ENCODE results near the gene PPP1R27. TPM values are rescaled to one million over a fixed set of nuclear protein-coding genes. Genes with fewer than 3 reads are reported as not detected.

Gene PPP1R27
- total RNA-seq, 4 donors from 2014 or later = 2.6 TPM; not detected in 3

- Histone ChIP-seq H3K9me3 (no peaks in the 10 kb centered on the region), H3K4me1 (peaks cover 0 to 41% (median 6%) of the 10 kb centered on the region in 4 donors), H3K4me3 (no peak overlapping the region), H3K36me3 (peaks cover 0 to 46% (median 0%) of the 10 kb centered on the region in 3 donors), H3K27ac (no peak overlapping the region), H3K27me3 (no peaks in the 10 kb centered on the region)
- no peak for TF ChIP-seq EP300 (IDR thresholded peaks at IDR 0.05)
- TF ChIP-seq POLR2A (IDR thresholded peaks at IDR 0.05) = no peak
- TF ChIP-seq, protein P1, sequence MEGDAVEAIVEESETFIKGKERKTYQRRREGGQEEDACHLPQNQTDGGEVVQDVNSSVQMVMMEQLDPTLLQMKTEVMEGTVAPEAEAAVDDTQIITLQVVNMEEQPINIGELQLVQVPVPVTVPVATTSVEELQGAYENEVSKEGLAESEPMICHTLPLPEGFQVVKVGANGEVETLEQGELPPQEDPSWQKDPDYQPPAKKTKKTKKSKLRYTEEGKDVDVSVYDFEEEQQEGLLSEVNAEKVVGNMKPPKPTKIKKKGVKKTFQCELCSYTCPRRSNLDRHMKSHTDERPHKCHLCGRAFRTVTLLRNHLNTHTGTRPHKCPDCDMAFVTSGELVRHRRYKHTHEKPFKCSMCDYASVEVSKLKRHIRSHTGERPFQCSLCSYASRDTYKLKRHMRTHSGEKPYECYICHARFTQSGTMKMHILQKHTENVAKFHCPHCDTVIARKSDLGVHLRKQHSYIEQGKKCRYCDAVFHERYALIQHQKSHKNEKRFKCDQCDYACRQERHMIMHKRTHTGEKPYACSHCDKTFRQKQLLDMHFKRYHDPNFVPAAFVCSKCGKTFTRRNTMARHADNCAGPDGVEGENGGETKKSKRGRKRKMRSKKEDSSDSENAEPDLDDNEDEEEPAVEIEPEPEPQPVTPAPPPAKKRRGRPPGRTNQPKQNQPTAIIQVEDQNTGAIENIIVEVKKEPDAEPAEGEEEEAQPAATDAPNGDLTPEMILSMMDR (IDR thresholded peaks at IDR 0.05) = no peak
- WGBS, 2 donors = 88 to 90% methylated on average over 26 to 32 of the region's 33 CpGs
- no peak for DNase-seq (ENCODE audit: low spot score in 2 of 2)
Measured at GRCh38 chr17:81823820-81824550, 10.9 kb downstream of the PPP1R27 start.

GRCh38 chr17:81822996-81823819 lies 11.6 kb downstream of the PPP1R27 start:
- H3K4me1 ChIP-seq = peaks cover 0 to 33% (median 3%) of the 10 kb centered on the region in 4 donors
- no peaks in the 10 kb centered on the region for H3K27me3 ChIP-seq
- peak overlapping the region in 1 of 4 donors; percentile 7 for H3K27ac ChIP-seq
- TF ChIP-seq, protein P1 (IDR thresholded peaks at IDR 0.05) = no peak
- TF ChIP-seq EP300 (IDR thresholded peaks at IDR 0.05) (no peak), POLR2A (IDR thresholded peaks at IDR 0.05) (no peak)
- H3K36me3 ChIP-seq = peaks cover 0 to 46% (median 0%) of the 10 kb centered on the region in 3 donors
- no peak for DNase-seq (ENCODE audit: low spot score in 2 of 2)
- no peak overlapping the region for H3K4me3 ChIP-seq
- no peaks in the 10 kb centered on the region for H3K9me3 ChIP-seq
- WGBS, 2 donors = 88 to 90% methylated on average over 29 to 30 of the region's 30 CpGs

- H3K27ac ChIP-seq = peak overlapping the region in 3 of 4 donors; percentile 11 to 51 (median 49)
- H3K4me3 ChIP-seq = no peak overlapping the region
- peaks cover 0 to 46% (median 0%) of the 10 kb centered on the region in 3 donors for H3K36me3 ChIP-seq
- TF ChIP-seq POLR2A (IDR thresholded peaks at IDR 0.05) (no peak), EP300 (IDR thresholded peaks at IDR 0.05) (no peak)
- TF ChIP-seq, protein P1 (IDR thresholded peaks at IDR 0.05) = no peak
- no peak for DNase-seq (ENCODE audit: low spot score in 2 of 2)
- WGBS, 2 donors = 65 to 80% methylated on average over 3 to 5 of the region's 8 CpGs
- no peaks in the 10 kb centered on the region for H3K9me3 ChIP-seq
- H3K27me3 ChIP-seq = no peaks in the 10 kb centered on the region
- H3K4me1 ChIP-seq = peaks cover 0 to 26% (median 3%) of the 10 kb centered on the region in 4 donors
Measured at GRCh38 chr17:81822312-81822637, 12.6 kb downstream of the PPP1R27 start.

DNA sequence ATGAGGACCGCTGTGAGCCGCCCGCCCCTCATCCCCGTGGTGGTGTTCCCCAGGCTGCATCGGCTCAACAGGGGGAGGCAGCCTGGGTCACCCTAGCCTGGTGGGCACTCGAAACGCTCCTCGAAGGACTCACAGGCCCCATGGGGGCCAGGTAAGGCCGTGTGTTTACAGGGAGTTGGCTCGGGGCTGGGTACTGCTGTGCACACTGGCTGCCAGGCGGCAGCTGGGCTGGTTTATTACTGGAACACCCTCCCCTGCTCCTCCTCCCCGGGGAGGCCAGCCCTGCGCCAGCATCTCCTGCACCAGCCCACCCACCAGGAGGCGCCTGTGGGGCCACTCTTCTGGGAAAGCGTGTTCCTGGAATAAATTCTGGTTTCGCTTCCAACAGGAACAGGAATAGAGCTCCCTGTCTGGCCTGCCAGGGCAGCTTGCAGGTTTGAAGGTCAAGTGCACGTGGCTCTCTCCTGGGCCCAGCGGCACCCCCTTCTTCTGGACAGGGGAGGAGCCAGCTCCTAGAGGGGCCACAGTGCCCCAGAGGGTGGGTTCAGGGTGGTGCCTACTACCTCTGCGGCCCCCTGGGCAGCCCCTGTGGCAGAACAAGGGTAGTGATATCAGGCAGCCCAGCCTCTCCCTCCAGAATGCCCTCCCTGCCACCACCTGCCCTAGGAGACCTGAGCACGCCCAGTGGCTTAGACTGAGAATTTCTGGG lies 13.1 kb downstream of the PPP1R27 start:
- peaks cover 0 to 46% (median 0%) of the 10 kb centered on the region in 3 donors for H3K36me3 ChIP-seq
- H3K9me3 ChIP-seq = no peaks in the 10 kb centered on the region
- H3K4me3 ChIP-seq = no peak overlapping the region
- peaks cover 0 to 5% of the 10 kb centered on the region in 2 donors for H3K27me3 ChIP-seq
- DNase-seq (ENCODE audit: low spot score in 2 of 2) = peak; percentile 37 to 41
- peaks cover 0 to 26% (median 3%) of the 10 kb centered on the region in 4 donors for H3K4me1 ChIP-seq
- H3K27ac ChIP-seq = peak overlapping the region in 3 of 4 donors; percentile 11 to 51 (median 49)
- WGBS, 2 donors = 61 to 67% methylated on average over 8 to 18 of the region's 20 CpGs
- TF ChIP-seq POLR2A (IDR thresholded peaks at IDR 0.05) = no peak
- TF ChIP-seq, protein P1 (IDR thresholded peaks at IDR 0.05) = peak in 4 of 5 experiments; percentile 19 to 47 (median 25)
- no peak for TF ChIP-seq EP300 (IDR thresholded peaks at IDR 0.05)

All from tibial nerve (tissue), 4 donors.